Superior temporal gyrus (tissue), 1 donor: Measurements from ENCODE around the gene TMC5.

Experiments used
- DNase-seq: peaks from one replicate; pipeline ENCODE4 v3.0.0-alpha.2; 2016; ENCODE audit errors: extremely low spot score

TMC5 gene

DNA sequence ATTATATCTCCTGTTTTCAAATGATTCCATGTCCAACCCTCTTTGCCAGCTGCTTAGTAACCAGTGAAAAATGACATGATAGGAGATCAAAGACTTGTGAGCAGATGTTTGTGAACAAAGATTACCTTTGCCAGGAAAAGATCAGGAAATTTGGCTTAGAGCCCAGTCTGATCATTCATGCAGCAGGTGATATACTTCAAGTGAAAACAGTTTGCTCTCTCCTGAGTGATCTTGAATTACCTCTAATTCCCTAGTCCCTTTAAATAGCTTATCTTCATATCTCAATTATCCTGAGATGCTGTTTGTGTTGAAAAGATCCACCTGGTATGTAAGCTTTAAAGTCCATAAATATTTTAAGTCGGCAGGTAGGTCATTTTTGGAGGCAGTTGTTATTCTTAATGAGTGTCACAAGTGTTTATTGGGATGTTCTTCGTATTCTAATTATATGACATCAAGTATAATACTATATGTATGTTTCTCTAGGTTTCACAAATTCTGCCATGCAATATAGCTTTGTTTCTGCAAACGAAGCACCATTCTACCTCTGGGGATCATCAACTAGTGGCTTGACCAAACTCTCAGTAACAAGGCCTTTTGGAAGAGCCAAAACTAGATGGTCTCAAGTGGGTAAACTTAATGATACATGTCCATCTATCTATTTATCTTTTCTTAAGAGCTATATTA lies 124.6 kb downstream of the TMC5 start:
- peak; percentile 30 for DNase-seq

DNA sequence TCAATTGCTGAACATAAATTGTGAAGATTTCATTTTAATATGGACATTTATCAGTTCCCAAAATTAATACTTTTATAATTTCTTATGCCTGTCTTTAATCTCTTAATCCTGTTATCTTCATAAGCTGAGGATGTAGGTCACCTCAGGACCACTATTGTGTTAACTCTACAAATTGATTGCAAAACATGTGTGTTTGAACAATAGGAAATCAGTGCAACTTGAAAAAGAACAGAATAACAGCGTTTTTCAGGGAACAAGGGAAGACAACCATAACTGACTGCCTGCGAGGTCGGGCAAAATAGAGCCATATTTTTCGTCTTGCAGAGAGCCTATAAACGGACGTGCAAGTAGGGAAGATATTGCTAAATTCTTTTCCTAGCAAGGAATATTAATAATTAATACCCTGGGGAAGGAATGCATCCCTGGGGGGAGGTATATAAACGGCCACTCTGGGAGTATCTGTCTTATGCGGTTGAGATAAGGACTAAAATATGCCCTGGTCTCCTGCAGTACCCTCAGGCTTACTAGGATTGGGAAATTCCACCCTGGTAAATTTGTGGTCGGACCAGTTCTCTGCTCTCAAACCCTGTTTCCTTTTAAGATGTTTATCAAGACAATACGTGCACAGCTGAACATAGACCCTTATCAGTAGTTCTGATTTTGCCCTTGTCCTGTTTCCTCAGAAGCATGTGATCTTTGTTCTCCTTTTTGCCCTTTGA lies 125.8 kb downstream of the TMC5 start:
- DNase-seq: peak; percentile 26

GRCh38 chr16:19548144-19548543 lies 130.5 kb downstream of the TMC5 start:
- DNase-seq: no peak
